DND-41 (cell line): ENCODE data around the gene SLAMF8.

ENCODE experiments used
- ATAC-seq: fragments of 200-7000 bp; cut with Tn5 transposase; 3 replicates; pipeline ENCODE4 v1.9.1; 2021; ENCODE audit warnings: low read depth; ENCODE audit not compliant: insufficient read depth
- DNase-seq: peaks from one replicate; pipeline ENCODE4 v3.0.0-alpha.2; 2020
- H2AFZ ChIP-seq: 2 replicates; pipeline ENCODE4 v1.6.0; 2012; ENCODE audit warnings: low read depth, low read length
- H3K27ac ChIP-seq: 2 replicates; pipeline ENCODE4 v1.5.1; 2012; ENCODE audit warnings: low read length, inconsistent platforms
- H3K27me3 ChIP-seq: fragments of 200-600 bp; sonication (generic); 2 replicates; pipeline ENCODE4 v1.6.0; 2012; ENCODE audit warnings: low read length, mild to moderate bottlenecking, inconsistent platforms; ENCODE audit not compliant: insufficient read depth, poor library complexity
- H3K36me3 ChIP-seq: 2 replicates; pipeline ENCODE4 v1.5.1; 2012; ENCODE audit warnings: low read length, inconsistent platforms; ENCODE audit not compliant: insufficient read depth
- H3K4me1 ChIP-seq: 2 replicates; pipeline ENCODE4 v1.5.1; 2012; ENCODE audit warnings: mild to moderate bottlenecking, low read length; ENCODE audit not compliant: insufficient read depth
- H3K4me2 ChIP-seq: 2 replicates; pipeline ENCODE4 v1.6.0; 2012; ENCODE audit warnings: mild to moderate bottlenecking, moderate library complexity, low read length, inconsistent platforms; ENCODE audit not compliant: insufficient read depth
- H3K4me3 ChIP-seq, 2 experiments: fragments of 200-600 bp in 1 of 2; shearing (Covaris generic) in 1 of 2; 2 replicates each; pipeline ENCODE4 v1.5.1; 2012 to 2016; ENCODE audit warnings: inconsistent platforms in 2 of 2, low read length in 2 of 2, mild to moderate bottlenecking in 2 of 2, low read depth in 1 of 2, moderate library complexity in 1 of 2
- H3K79me2 ChIP-seq: 2 replicates; pipeline ENCODE4 v1.6.0; 2012; ENCODE audit warnings: low read length, inconsistent platforms; ENCODE audit not compliant: insufficient read depth
- H3K9ac ChIP-seq: 2 replicates; pipeline ENCODE4 v1.6.0; 2012; ENCODE audit warnings: low read depth, mild to moderate bottlenecking, inconsistent platforms, low read length, moderate library complexity
- H3K9me3 ChIP-seq: 2 replicates; pipeline ENCODE4 v1.5.1; 2012; ENCODE audit warnings: low read length, moderate library complexity, mild to moderate bottlenecking, inconsistent platforms; ENCODE audit not compliant: insufficient read depth, severe bottlenecking
- H4K20me1 ChIP-seq: 2 replicates; pipeline ENCODE4 v1.6.0; 2012; ENCODE audit warnings: low read length; ENCODE audit not compliant: insufficient read depth
- CTCF ChIP-seq: IDR thresholded peaks from 2 replicates; pipeline ENCODE4 v1.5.1; 2012; ENCODE audit warnings: borderline replicate concordance, low read length, moderate library complexity, mild to moderate bottlenecking; ENCODE audit not compliant: poor library complexity, severe bottlenecking; ENCODE audit errors: extremely low read depth
- EZH2 ChIP-seq: IDR thresholded peaks from 3 replicates; pipeline ENCODE4 v1.6.1; 2012; ENCODE audit warnings: borderline replicate concordance, low read depth, mild to moderate bottlenecking, moderate library complexity, low read length, inconsistent platforms; ENCODE audit not compliant: severe bottlenecking

Gene SLAMF8

DNA sequence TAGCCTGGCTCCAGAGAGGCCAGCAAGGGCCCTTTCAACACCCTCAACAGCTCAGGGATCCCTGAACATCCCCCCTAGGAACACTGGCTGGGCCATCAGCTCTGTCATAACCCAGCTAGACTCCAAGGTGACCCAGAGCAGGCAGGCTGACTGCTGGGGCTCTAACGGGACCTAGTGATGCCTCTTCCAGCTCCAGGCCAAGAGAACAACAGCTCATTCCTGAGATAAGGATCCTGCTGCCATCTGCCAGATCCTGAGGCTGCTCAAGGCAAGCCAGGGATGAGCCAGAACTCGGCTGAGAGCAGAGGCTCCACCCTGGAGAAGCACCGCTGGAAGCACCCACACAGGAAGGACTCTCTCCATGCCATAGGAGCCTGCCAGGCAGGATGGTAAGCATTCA is 33.8 kb downstream of the SLAMF8 start:
- ATAC-seq, result no peak
- no peak for DNase-seq
- H4K20me1 ChIP-seq, result no peaks in the 10 kb centered on the region; the same call in 1 of the 2 replicates
- H3K27ac ChIP-seq, result no peak overlapping the region
- H3K4me3 ChIP-seq, result no peak overlapping the region
- no peaks in the 10 kb centered on the region for H3K4me1 ChIP-seq
- H3K79me2 ChIP-seq, result no peaks in the 10 kb centered on the region
- TF ChIP-seq CTCF (no peak), EZH2 (no peak)
- H3K9ac ChIP-seq, result no peak overlapping the region
- H3K9me3 ChIP-seq, result no peaks in the 10 kb centered on the region
- H3K36me3 ChIP-seq, result no peaks in the 10 kb centered on the region
- peaks cover 9% of the 10 kb centered on the region for H3K27me3 ChIP-seq
- no peak overlapping the region for H3K4me2 ChIP-seq
- no peak overlapping the region for H2AFZ ChIP-seq

- H3K4me1 ChIP-seq, result no peaks in the 10 kb centered on the region
- no peaks in the 10 kb centered on the region for H3K79me2 ChIP-seq
- no peak for DNase-seq
- H3K9ac ChIP-seq, result no peak overlapping the region
- H3K4me3 ChIP-seq, result no peak overlapping the region
- H2AFZ ChIP-seq, result no peak overlapping the region
- TF ChIP-seq EZH2 (no peak), CTCF (no peak)
- H3K36me3 ChIP-seq, result no peaks in the 10 kb centered on the region
- no peak overlapping the region for H3K4me2 ChIP-seq
- no peaks in the 10 kb centered on the region; the same call in 1 of the 2 replicates for H4K20me1 ChIP-seq
- no peaks in the 10 kb centered on the region for H3K9me3 ChIP-seq
- peaks cover 9% of the 10 kb centered on the region for H3K27me3 ChIP-seq
- H3K27ac ChIP-seq, result no peak overlapping the region
- no peak for ATAC-seq
Measured at GRCh38 chr1:159861218-159861617, 34.5 kb downstream of the SLAMF8 start.

DNA sequence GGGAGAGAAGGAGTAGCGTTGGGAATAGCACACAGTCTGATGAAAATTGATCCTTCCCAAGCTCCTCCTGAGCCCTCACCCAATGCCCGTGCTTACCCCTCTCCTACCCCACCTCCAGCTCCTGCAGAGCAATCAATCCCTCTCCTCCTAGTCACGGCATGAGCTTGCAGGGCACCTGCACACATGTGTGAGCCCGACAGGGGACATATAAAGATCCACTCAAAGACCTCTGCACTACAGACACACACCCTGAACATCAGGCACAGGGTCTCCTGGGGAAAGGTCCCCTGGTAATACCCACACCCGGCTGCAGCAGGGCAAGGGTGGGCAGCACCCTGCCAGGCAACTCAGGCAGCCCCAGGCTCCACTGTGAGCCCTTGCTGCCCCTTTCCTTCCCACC is 35.4 kb downstream of the SLAMF8 start:
- H3K4me2 ChIP-seq, result no peak overlapping the region
- TF ChIP-seq EZH2 (no peak), CTCF (no peak)
- ATAC-seq, result no peak

DNA sequence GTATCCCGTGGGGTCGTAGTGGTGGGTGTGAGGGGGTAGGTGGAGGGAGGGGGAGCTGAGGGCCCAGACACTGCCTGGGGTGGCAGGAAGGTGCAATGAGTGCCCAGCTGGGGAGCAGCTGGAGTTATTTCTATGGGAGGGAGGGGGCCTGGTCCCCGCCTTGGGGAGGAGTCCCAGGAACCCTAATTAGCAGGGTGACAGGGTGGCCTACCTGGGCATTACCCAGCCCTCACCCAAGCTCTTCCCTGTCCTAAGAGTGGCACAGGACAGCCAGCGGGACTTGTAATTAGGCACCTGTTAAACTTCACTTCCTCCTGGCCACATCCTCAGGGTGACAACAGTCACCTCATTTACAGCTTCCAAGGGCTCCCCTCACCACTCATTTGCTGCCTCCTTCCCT is 35.9 kb downstream of the SLAMF8 start, which contains the start of gene VSIG8:
VSIG8 (minus strand) TSS at position 101 of the 400 bp plus-strand sequence. CDS start 136 bp downstream, outside the sequence.
- H3K4me1 ChIP-seq, result no peaks in the 10 kb centered on the region
- H4K20me1 ChIP-seq, result no peaks in the 10 kb centered on the region; the same call in 1 of the 2 replicates
- H3K79me2 ChIP-seq, result no peaks in the 10 kb centered on the region
- no peak within 1 kb of the TSS for H3K9ac ChIP-seq
- DNase-seq (no peak), ATAC-seq (no peak)
- H3K27me3 ChIP-seq, result peaks cover 8% of the 10 kb centered on the region
- H3K4me2 ChIP-seq, result no peak within 1 kb of the TSS
- no peaks in the 10 kb centered on the region for H3K9me3 ChIP-seq
- H2AFZ ChIP-seq, result no peak within 1 kb of the TSS
- no peaks in the 10 kb centered on the region for H3K36me3 ChIP-seq
- no peak within 1 kb of the TSS for H3K4me3 ChIP-seq
- TF ChIP-seq CTCF (no peak), EZH2 (no peak)
- no peak within 1 kb of the TSS for H3K27ac ChIP-seq

More for the DNA sequence above, 35.4 kb downstream of the SLAMF8 start:
- H3K27ac ChIP-seq, result no peak overlapping the region
- no peaks in the 10 kb centered on the region for H3K9me3 ChIP-seq
- H3K4me3 ChIP-seq, result no peak overlapping the region
- no peak overlapping the region for H3K9ac ChIP-seq
- no peaks in the 10 kb centered on the region for H3K4me1 ChIP-seq
- no peaks in the 10 kb centered on the region for H3K36me3 ChIP-seq
- no peak overlapping the region for H2AFZ ChIP-seq
- peaks cover 7% of the 10 kb centered on the region for H3K27me3 ChIP-seq
- no peak for DNase-seq
- no peaks in the 10 kb centered on the region for H3K79me2 ChIP-seq
- no peaks in the 10 kb centered on the region; the same call in 1 of the 2 replicates for H4K20me1 ChIP-seq
